GDM1 (cell line): ENCODE measurements around the gene KANK4.
A peak's percentile ranks its signal among the peaks of the same experiment; 100 is the strongest.

ENCODE experiments used
- DNase-seq: peaks from one replicate; lab custom pipeline; 2025; lab: John Stamatoyannopoulos, UW

KANK4 gene

GRCh38 chr1:62336995-62337705, 17.9 kb upstream of the KANK4 start:
- no peak for DNase-seq

- DNase-seq: no peak
Measured at GRCh38 chr1:62336638-62336994, 17.4 kb upstream of the KANK4 start.

GRCh38 chr1:62335656-62336055, 16.4 kb upstream of the KANK4 start:
- DNase-seq: peak; percentile 54

GRCh38 chr1:62334434-62334985, 15.3 kb upstream of the KANK4 start:
- no peak for DNase-seq

- DNase-seq: no peak
Measured at GRCh38 chr1:62333441-62333840, 14.2 kb upstream of the KANK4 start.

- DNase-seq: no peak
Measured at GRCh38 chr1:62327360-62328055, 8.3 kb upstream of the KANK4 start.

GRCh38 chr1:62325681-62326080, 6.4 kb upstream of the KANK4 start:
- DNase-seq: no peak

- no peak for DNase-seq
Measured at GRCh38 chr1:62325081-62325480, 5.8 kb upstream of the KANK4 start.

GRCh38 chr1:62321446-62321845, 2.2 kb upstream of the KANK4 start:
- DNase-seq: no peak

GRCh38 chr1:62318320-62318755, 896 bp downstream of the KANK4 start:
- DNase-seq: no peak

GRCh38 chr1:62317021-62317768, 2.0 kb downstream of the KANK4 start:
- DNase-seq: no peak

GRCh38 chr1:62316135-62316534, 3.1 kb downstream of the KANK4 start:
- no peak for DNase-seq

GRCh38 chr1:62315387-62315786, 3.8 kb downstream of the KANK4 start:
- no peak for DNase-seq

- no peak for DNase-seq
Measured at GRCh38 chr1:62314454-62315350, 4.5 kb downstream of the KANK4 start.

GRCh38 chr1:62312698-62313097, 6.5 kb downstream of the KANK4 start:
- DNase-seq: no peak

- DNase-seq: no peak
Measured at GRCh38 chr1:62311473-62311943, 7.7 kb downstream of the KANK4 start.

GRCh38 chr1:62309906-62310305, 9.3 kb downstream of the KANK4 start:
- DNase-seq: no peak

- DNase-seq: no peak
Measured at GRCh38 chr1:62308606-62309005, 10.6 kb downstream of the KANK4 start.

- DNase-seq: no peak
Measured at GRCh38 chr1:62307895-62308492, 11.2 kb downstream of the KANK4 start.

GRCh38 chr1:62307446-62307845, 11.8 kb downstream of the KANK4 start:
- no peak for DNase-seq

GRCh38 chr1:62306065-62306464, 13.2 kb downstream of the KANK4 start:
- no peak for DNase-seq
